Kidney glomerular epithelial cell (primary cell): ENCODE data around the gene AUTS2.
"Not testable (repeated sequence)": the region's sequence is repeated elsewhere in the genome, so short reads cannot be mapped to it uniquely, and the experiment has no call there.

Source experiments
- DNase-seq: peaks from one replicate; lab custom pipeline; 2025; lab: John Stamatoyannopoulos, UW

AUTS2 gene

DNA sequence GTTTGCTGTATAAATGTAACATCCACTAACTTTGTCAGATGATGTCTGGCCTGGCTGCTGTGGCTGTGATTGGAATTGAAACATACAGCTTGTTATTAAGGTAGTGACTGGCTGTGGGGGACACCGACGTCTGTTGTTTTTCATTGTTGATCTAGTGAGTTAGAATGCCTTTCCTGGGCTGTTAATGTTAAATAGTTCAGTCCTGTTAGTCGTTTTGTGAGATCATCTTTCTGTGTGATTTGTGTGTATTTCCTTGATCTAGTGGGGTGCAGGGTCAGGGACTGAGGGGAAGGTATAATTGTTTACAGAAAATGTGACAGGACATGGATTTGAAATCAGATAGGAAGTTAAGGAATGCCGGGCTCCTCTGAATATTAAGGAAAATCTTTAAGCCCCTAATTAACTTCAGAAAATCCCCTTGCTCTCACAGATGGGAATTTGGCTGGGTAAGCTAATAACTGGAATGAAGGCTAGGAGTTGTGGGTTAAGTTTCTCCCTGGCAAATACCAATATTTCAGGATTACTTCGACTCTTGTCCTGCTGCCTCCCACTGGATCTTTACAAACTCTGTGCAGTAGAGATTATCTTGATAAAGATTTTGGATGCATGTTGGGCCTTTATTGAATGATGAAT is 163.1 kb downstream of the AUTS2 start:
- DNase-seq = no peak

DNA sequence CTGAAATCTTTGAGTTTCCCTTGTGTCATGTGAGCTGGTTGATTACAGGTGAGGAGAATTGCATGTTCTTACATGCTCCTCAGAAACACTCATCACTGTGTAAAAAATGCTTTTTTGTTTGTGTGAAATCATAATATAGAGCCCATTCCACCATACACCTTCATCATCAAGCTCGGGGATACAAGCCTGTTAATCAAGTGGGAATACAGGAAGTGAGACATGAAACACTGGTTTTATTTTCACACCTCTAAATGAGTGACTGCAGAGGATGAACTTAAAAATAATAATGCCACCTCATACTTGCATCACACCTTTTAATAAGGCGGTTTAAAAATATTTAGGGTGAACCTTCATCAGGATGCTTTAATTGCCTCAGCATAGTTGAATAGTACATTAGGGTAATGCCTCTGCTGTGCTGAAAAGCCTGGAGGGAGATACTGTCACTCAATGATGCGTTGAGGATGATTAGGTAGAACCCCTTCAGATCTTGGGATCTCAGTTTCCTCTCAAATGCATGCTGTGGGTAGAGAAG is 164.6 kb downstream of the AUTS2 start:
- DNase-seq = no peak

DNA sequence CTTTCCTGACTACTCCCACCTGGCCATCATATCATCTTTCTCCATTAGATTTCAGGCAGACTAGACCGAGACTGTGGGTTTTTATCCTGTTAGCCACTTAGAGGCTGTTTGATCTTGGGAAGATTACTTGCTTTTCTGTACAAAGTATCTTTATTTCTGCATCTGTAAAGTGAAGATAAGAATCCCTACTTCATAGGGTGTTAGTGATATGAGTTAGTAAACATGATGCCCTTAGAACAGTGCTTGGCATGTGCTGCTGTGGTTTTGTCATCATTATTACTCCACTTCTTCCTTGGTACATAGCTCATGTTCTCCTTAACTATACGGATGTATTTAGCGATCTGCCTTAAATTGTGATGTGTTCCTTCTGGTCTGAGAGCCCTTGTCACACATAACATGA is 165.2 kb downstream of the AUTS2 start:
- no peak for DNase-seq

DNA sequence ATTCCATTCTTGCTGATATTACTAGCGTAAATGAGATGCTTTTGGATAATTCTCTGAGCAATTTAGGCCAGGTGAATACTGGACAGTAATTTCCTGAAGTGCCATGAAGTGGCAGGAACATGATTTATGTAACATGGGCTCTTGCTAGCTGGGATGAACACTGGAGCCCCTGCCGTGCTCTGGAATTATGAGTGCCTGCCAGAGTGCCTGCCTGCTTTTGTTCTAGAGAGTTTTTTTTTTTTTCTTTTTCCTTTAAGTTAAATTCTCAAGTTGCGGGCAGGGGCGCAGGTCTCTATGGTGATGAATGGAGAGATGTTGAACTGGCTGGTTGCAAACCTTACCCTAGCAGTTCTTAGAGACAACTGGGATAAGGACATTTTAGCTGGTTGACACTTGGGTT is 165.9 kb downstream of the AUTS2 start:
- DNase-seq = no peak

DNA sequence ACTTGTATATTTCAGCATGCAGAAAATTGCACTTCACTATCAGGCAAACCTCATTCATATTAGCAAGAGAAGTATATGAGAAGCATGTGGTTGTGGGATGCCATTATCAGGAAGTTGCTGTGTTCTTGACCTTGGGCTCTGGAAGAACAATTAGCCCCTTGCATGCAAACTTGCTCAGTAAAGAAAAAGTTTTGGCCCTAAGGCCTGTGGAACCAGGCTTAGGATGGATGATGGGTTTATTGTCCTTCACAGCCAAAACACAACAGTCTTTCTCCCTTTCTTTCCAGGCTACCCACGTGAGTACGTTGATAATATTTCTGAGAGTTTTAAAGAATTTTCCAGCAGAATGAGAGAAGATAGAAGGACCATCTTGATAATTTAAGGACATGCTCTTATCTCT is 166.4 kb downstream of the AUTS2 start:
- DNase-seq = no peak

DNA sequence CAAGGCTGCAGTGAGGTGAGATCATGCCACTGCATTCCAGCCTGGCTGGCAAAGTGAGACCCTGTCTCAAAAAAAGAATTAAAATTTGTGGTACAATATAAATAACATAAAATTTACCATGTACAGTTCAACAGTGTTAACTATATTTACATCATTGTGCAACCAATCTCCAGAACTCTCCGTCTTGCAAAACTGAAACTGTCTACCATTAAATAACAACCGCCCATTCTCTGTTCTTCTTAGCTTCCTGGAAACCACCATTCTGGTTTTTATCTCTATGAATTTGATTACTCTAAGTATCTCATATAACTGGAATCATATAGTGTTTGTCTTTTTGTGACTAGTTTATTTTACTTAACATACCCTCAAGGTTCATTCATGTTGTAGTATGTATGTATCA is 167.6 kb downstream of the AUTS2 start:
- no peak for DNase-seq

DNA sequence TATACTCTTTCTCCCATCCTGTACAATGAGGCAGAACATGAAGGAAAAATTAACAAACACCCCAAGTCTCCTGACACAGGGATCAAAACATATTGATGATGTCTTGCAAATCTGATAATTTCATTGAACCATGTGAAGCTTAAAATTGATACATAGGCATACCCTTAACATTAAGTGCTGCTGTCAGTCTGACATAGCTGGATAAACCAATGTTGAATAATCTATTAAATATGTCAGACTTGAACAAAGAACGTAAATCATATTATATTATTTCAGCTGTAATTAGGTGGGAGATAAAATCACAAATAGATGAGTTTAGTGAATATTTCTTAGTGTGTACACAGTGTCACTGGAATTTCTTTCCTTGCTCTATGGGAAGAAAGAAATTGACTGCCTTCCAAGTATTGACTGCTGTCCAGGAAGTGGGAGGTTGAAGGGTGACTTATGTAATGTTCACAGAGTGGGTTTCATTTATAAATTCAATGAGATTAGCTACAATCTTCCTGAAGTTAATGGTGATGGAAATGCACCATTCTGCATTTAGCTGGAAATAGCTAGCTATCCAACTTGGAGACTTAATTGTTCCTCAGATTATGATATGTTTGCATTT is 170.8 kb downstream of the AUTS2 start:
- DNase-seq = no peak

DNA sequence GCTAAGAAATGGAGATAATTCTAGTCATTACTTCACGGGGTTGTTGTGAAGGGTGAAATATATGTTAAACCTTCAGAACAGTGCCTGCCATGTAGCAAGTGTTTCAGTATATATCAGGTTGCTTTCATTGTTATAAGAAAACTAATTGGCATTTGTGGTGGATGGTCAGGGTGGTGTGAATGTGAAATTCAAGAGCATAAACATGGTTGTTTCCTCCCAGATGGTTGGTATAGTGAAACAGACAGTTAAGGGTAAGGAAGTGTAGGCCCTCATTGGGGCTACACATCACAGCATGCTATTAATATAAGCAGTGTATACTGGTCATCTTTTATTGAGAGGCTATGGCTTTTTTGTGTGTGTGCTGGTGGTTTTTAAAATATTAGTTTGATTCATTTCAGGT is 171.6 kb downstream of the AUTS2 start:
- DNase-seq = no peak

DNA sequence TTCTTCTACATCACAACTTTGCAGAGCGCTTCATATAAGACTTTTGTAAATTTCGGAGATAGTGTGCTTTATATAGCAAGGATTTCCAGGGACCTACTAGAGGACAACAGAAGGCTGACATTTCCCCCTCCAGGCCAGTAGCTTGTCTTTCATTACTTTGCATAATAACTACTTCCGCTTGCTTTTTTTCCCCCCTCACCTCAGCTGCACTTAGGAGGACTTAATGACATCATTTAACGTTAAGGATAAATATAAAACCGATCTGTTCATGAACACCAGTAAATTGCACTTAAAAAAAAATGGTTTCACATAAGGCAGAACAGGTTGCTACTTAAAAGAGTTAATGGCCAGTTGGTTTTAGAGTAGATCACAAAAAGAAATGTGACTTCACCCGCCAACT is 172.3 kb downstream of the AUTS2 start:
- no peak for DNase-seq

DNA sequence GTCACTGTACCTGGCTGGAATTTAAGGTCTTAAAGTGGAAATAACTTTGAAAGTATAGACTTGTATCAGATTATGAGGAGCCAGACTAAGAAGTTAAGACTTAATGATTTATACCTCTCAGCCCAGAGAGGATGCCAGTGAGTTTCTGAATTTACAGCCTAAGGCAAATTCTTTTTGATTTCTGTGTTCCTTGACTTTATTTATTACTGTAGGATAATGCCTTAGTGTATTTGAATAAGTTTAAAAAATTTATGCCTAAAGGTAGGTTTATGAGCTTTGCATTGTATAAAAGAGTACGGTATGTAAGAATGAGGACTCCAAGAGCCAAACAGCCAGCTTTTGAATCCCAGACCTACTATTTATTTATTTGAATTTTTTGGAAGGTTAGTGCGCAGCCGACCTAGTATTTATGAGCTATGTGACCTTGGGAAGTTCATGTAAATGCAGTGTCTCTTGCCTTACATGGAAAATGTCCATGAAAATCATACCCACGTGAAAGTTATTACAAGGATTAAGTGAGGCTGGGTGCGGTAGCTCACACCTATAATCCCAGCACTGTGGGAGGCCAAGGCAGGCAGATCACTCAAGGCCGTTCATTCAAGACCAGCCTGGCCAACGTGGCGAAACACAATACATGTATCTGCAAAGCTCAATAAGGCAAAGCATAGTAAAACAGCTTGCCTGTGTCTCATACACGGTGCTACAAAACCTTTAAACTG is 174.6 kb downstream of the AUTS2 start:
- DNase-seq = no peak

DNA sequence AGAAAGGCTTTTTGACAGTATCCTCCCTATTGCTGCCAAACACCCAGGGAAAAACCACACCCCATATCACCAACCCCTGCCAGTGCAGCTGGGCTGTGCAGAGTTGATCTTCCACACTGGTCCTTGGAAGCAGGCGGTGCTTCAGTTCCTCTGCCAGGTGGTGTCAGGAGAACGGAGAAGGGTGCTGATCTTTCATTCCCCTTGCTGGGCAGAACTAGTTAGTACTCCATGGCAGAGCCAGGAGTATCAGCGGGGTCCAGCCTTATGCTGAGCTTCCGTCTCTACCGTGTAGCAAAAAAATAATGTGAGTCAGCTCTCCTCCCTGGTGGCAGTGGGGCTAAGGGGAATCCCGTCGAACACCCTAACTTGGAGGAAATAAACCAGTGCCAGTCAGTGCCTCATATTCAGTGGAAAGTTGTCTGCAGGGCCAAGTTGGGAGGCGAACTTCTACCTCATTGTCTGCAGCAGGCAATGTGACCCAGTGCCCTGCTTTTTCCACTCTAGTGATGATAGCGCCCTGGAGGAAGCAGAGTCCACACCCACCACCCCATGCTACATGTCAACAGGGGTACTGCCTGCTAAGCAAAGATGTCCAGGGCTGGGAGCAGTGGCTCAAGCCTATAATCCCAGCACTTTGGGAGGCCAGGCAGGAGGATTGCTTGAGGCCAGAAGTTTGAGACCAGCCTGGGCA is 175.4 kb downstream of the AUTS2 start:
- no peak for DNase-seq

DNA sequence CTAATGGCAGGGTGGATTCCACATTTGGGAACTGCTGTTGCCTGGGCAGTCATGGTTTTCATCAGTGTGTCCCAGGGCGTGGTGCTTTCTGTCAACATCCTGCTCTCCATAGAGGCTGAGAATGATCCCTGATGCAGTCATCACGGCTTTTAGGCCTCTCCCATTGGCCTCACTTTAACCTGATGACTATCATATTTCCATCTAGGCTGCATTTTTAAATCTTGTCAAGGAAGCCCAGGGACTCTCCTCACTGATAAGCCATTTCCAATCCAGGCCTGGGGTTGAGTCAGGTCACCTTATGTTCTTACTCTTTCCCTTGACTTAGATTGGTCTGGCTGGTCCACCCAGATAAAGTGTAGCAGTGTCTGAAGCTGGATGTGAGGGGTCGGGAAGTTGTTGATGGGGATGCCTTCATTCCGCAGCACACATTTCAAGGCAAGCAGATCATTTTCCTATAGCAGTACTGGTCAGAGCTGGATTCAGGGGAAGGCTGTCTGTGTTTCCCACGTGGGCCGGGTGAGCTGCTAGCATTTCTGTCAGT is 177.0 kb downstream of the AUTS2 start:
- DNase-seq = no peak

DNA sequence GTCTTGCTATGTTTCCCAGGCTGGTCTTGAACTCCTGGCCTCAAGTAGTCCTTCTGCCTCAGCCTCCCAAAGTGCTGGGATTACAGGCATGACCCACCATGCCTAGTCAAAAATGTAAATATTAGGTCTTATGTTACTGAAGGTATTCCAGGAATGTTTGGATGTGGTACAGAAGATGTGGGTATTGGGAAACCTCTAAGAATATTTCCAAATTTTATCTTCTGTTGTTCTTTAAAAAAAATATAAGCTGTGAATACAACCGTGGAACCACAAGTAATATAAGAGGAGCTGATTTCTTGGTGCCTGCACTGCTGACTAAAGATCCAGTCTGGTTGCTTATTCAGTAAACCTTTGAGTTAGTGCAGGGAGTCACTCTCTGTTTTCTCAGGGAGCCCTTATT is 178.3 kb downstream of the AUTS2 start:
- peak; percentile 16 for DNase-seq

DNA sequence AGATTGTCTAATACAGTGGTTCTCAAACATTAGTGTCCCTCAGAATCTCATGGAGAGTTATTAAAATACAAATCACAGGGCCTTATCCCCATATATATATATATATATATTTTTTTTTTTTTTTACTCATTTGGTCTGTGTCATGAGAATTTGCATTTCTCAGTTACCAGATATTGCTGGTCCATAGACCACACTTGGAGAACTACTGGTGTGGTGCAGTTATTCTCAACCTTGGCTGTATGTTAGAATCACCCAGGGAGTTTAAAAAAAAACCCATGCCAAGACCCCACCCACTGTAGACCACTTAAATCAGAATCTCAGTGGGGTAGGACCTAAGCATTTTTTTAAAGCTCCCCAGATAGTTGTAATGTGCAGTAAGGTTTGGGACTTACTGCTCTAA is 179.9 kb downstream of the AUTS2 start:
- DNase-seq = no peak

DNA sequence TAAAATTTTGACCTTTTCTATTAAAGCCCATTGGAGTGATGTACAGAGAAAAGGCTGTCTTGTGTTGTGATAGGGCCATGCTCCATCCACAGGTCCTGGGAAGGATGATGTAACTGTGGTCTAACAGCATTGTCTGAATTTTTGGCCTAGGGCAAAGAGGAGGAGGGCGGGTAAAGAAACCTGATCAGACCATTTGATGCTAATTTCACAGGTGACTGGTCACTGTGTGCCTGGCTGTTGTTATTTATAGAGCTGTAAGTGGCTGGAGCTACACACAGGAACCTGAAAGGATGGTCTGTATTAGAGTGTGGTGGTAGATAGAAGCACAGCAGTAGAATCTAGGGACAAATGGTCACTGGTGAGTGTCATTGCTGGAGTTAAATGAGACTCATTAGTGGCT is 182.1 kb downstream of the AUTS2 start:
- no peak for DNase-seq

DNA sequence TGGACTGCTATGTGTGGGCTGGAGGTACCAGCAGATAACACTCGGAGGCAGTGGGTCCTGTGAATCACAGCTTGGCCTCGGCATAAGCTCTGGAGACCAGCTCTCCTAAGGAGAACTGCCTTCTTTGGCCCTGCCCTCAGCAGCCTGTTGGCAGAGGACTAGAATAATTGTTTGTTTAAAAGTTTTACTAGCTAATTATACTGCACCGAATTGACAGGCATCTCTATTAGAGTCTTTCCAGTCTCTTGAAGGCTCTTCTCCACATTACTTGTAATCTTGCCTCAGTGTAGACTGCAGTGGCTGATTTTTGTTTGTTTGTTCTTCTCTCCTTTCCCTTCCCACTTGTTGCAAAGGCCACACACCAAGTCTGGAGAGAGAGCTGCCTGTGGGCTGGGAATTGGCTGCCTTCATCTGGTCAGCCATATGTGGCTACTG is 183.2 kb downstream of the AUTS2 start:
- DNase-seq = no peak

DNA sequence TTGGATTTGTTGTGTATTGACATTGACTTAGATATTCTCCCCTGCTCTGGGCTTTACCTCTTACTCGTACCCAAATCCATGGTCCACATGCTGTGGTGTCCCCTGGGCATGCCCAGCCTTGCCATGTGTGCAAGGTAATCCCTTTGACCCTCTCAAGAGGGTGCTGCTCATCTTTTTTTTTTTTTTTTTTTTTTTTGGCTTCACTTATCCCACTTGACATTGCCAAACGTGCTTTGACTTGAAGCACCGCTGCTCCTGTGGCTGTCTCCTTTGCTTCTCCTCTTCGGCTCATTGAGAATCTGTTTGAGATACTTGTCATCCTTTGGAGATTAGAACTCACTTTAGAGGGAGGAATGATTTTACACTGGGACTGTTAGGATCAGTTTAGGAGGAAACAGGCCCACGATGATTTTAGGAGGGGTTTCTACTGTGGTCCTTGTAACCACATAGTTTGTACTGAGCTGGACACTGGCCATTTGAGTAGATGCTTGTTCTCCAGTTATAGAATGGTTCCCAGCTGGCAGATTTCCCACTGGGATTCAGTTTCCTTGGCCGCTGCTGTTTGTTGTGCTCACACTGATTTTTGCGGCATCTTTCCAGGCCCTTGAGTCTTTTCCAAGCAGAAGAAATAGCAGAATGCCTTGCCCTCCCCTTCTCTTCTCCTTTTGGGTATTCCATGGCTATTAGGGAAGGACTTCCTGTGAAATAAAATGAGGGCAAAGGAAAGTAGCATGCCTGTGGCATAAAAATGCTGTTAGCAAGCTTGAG is 184.8 kb downstream of the AUTS2 start:
- no peak for DNase-seq

DNA sequence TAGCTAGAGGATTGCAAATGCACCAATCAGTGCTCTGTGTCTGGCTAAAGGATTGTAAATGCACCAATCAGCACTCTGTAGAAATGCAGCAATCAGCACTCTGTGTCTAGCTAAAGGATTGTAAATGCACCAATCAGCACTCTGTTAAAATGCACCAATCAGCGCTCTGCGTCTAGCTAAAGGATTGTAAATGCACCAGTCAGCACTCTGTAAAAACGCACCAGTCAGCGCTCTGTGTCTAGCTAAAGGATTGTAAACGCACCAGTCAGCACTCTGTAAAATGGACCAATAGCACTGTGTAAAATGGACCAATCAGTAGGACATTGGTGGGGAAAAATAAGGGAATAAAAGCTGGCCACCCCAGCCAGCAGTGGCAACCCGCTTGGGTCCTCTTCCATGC is 187.9 kb downstream of the AUTS2 start:
- not testable (repeated sequence) for DNase-seq

DNA sequence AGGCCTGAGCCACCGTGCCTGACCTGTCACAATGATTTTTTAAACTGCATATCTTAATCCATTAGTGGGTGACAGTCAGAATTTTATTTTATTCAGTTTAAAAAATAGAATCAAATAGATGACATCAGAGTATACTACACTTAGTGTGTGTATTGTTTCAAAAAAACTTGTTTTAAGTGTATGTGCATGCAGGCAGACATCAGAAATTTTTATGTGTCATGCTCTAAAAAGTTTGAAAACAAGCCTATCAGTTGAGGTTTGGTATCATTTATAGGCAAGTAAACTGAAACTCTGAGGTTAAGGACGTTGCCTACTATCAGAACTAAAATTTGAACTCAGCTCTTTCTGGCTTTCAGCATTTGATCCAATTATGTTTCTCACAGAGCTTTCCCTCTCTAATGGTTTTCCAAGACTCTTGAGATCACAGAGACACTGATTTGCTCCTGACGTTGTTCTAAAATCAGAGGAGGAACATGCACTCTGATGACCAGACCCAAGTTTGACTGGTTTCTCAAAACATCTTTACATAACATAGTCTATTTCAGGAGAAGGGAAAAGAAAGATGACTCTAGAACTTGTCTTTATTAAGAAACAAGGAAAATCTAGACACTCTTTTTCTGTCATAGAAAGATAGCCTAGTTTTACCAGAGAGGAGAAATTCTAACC is 188.6 kb downstream of the AUTS2 start:
- no peak for DNase-seq

DNA sequence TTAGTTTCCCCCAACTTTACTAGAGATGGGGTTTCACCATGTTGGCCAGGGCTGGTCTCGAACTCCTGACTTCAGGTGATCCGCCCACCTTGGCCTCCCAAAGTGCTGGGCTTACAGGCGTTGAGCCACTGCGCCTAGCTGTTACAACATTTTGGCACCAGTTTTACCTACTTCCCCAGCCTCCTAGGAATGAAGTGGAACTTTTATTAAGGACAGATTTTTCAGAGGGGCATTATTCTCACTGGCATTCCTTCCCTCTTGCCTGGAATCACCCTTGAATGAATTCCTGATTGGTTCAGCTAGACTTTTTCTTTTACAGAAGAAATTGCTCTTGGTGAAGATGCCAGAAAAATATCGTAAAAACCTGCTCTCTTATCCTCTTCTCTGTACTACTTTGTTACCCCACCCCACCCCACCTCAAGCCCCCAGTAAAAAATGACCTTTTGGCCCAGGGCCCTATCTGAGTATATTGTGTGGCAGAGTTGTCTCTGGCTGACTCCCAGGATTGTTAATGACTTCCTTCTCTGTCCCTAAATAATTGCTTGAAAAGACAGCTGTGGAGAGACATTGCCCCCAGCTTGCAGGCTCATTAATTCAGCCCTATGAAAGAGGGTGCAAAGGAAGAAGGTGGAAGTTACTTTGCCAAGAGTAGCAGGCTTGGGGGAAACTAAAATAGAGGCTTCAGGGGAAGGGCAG is 189.6 kb downstream of the AUTS2 start:
- DNase-seq = no peak
